A549 (cell line): ENCODE data around the gene SPSB1. TPM values are rescaled to one million over a fixed set of nuclear protein-coding genes. Genes with fewer than 3 reads are reported as not detected.

ENCODE experiments used
- ATAC-seq, 2 experiments: fragments of 200-7000 bp in 1 of 2; fragments of >200 bp in 1 of 2; cut with Nextera tagmentation in 1 of 2; cut with Tn5 transposase in 1 of 2; 3 replicates each; pipeline versions ENCODE4 v1.8.0 to v1.9.1; 2018 to 2020; ENCODE audit warnings: mild to moderate bottlenecking in 1 of 2, moderate library complexity in 1 of 2
- CTCF ChIA-PET: fragments of 300-600 bp; sonication (Branson Sonifier 250); formaldehyde crosslinking; extraction: SDS; loops from one replicate; lab custom pipeline; 2021; ENCODE audit warnings: antibody characterized with exemption, inconsistent platforms; lab: Yijun Ruan, JAX
- POLR2A ChIA-PET: fragments of 350-600 bp; formaldehyde crosslinking; extraction: SDS; loops from one replicate; lab custom pipeline; 2021; ENCODE audit warnings: antibody characterized with exemption, inconsistent platforms; lab: Yijun Ruan, JAX
- DNase-seq, 2 experiments: peaks; one replicate each; pipeline versions ENCODE4 v3.0.0 to v3.0.0-alpha.2; 2011 to 2016; ENCODE audit warnings: low read depth in 1 of 2, low spot score in 1 of 2
- FAIRE-seq: peaks from 2 replicates; lab custom pipeline; 2011; peaks lifted over from hg19 to GRCh38; lab: Jason Lieb, UNC
- H3K27ac ChIP-seq, 2 experiments: fragments of >200 bp; sonication (Bioruptor Twin); formaldehyde crosslinking; 3 replicates each; pipeline ENCODE4 v1.5.1; 2016 to 2017
- H3K4me1 ChIP-seq: fragments of >200 bp; sonication (Bioruptor Twin); formaldehyde crosslinking; 3 replicates; pipeline ENCODE4 v1.6.1; 2016
- H3K4me2 ChIP-seq: fragments of >200 bp; sonication (Bioruptor Twin); formaldehyde crosslinking; 3 replicates; pipeline ENCODE4 v1.6.1; 2016
- H3K4me3 ChIP-seq: fragments of >200 bp; sonication (Bioruptor Twin); formaldehyde crosslinking; 3 replicates; pipeline ENCODE4 v1.5.1; 2016
- H3K9me3 ChIP-seq: fragments of >200 bp; sonication (Bioruptor Twin); formaldehyde crosslinking; 3 replicates; pipeline ENCODE4 v1.6.1; 2016
- ATOH8 ChIP-seq: fragments of 250-450 bp; sonication (Bioruptor Pico); IDR thresholded peaks from 2 replicates; pipeline ENCODE4 v1.5.0; 2020; ENCODE audit warnings: low read depth, mild to moderate bottlenecking, moderate library complexity
- EHMT2 ChIP-seq: fragments of 200-600 bp; sonication (generic); IDR thresholded peaks from 2 replicates; pipeline ENCODE4 v1.6.1; 2016; ENCODE audit warnings: antibody characterized with exemption, low read depth, mild to moderate bottlenecking, moderate library complexity
- FOSL2 ChIP-seq, 2 experiments: fragments of 450-650 bp in 1 of 2; fragments of >200 bp in 1 of 2; sonication (Bioruptor Twin) in 1 of 2; formaldehyde crosslinking; IDR thresholded peaks; 2 replicates each; pipeline versions ENCODE4 v1.5.0 to v1.6.1; 2016 to 2020; ENCODE audit warnings: mild to moderate bottlenecking in 1 of 2, moderate library complexity in 1 of 2
- FOXS1 ChIP-seq: fragments of 250-450 bp; sonication (Bioruptor Pico); IDR thresholded peaks from 2 replicates; pipeline ENCODE4 v1.5.0; 2020; ENCODE audit warnings: mild to moderate bottlenecking, moderate library complexity
- HEYL ChIP-seq: fragments of 250-450 bp; sonication (Bioruptor Pico); IDR thresholded peaks from 2 replicates; pipeline ENCODE4 v1.8.0; 2021; ENCODE audit warnings: mild to moderate bottlenecking, moderate library complexity
- HOXB13 ChIP-seq: fragments of 250-450 bp; sonication (Bioruptor Pico); IDR thresholded peaks from 2 replicates; pipeline ENCODE4 v1.5.0; 2020; ENCODE audit warnings: low read depth, mild to moderate bottlenecking, moderate library complexity
- MYC ChIP-seq: IDR thresholded peaks from 2 replicates; pipeline ENCODE4 v1.6.1; 2012; ENCODE audit warnings: mild to moderate bottlenecking, inconsistent platforms, low read length, improper control_type of control experiment, borderline replicate concordance
- NFE2L2 ChIP-seq: fragments of 150-350 bp; conservative IDR thresholded peaks from 2 replicates; pipeline ENCODE4 v1.6.1; 2014; ENCODE audit warnings: low read length
- NPAS2 ChIP-seq: fragments of 250-450 bp; sonication (Bioruptor Pico); IDR thresholded peaks from 2 replicates; pipeline ENCODE4 v1.8.0; 2022; ENCODE audit warnings: mild to moderate bottlenecking, moderate library complexity, borderline replicate concordance
- NR3C1 ChIP-seq: fragments of >200 bp; sonication (Bioruptor Twin); formaldehyde crosslinking; IDR thresholded peaks from 3 replicates; pipeline ENCODE4 v1.6.1; 2017
- PHF8 ChIP-seq: fragments of 200-600 bp; sonication (generic); IDR thresholded peaks from 2 replicates; pipeline ENCODE4 v1.6.1; 2016; ENCODE audit warnings: low read depth, mild to moderate bottlenecking, antibody characterized with exemption, moderate library complexity, borderline replicate concordance
- POLR2A ChIP-seq: IDR thresholded peaks from 2 replicates; pipeline ENCODE4 v1.6.1; 2012; ENCODE audit warnings: mild to moderate bottlenecking, low read length
- RAD21 ChIP-seq, 2 experiments: fragments of >200 bp in 1 of 2; sonication (Bioruptor Twin) in 1 of 2; formaldehyde crosslinking in 1 of 2; IDR thresholded peaks in 1 of 2; conservative IDR thresholded peaks in 1 of 2; 2 replicates in 1 of 2; 3 replicates in 1 of 2; pipeline ENCODE4 v1.6.1; 2012 to 2018; ENCODE audit warnings: inconsistent platforms in 1 of 2
- SMC3 ChIP-seq: fragments of >200 bp; sonication (Bioruptor Twin); formaldehyde crosslinking; IDR thresholded peaks from 3 replicates; pipeline ENCODE4 v1.6.1; 2018; ENCODE audit warnings: inconsistent platforms
- SREBF2 ChIP-seq: fragments of 450-650 bp; IDR thresholded peaks from 2 replicates; pipeline ENCODE4 v1.6.1; 2014; ENCODE audit warnings: mild to moderate bottlenecking, moderate library complexity
- TFCP2L1 ChIP-seq: fragments of 250-450 bp; sonication (Bioruptor Pico); IDR thresholded peaks from 2 replicates; pipeline ENCODE4 v1.5.0; 2021; ENCODE audit warnings: mild to moderate bottlenecking
- TP53 ChIP-seq: fragments of 250-450 bp; sonication (Bioruptor Pico); IDR thresholded peaks from 2 replicates; pipeline ENCODE4 v1.5.0; 2021; ENCODE audit warnings: mild to moderate bottlenecking, moderate library complexity
- ZFP36 ChIP-seq: fragments of 450-650 bp; IDR thresholded peaks from 2 replicates; pipeline ENCODE4 v1.6.1; 2014; ENCODE audit warnings: borderline replicate concordance; ENCODE audit not compliant: partially characterized antibody
- ZNF302 ChIP-seq: fragments of 250-450 bp; sonication (Bioruptor Pico); IDR thresholded peaks from 2 replicates; pipeline ENCODE4 v1.9.0; 2021; ENCODE audit warnings: inconsistent platforms, mild to moderate bottlenecking, moderate library complexity
- WGBS: methylation state at CpG from one replicate; pipeline ENCODE4 v1.1.6; 2017; ENCODE audit errors: missing lambda C conversion rate; 5-methylcytosine and 5-hydroxymethylcytosine counted together
- polyA plus RNA-seq, 4 experiments: library from polyadenylated mRNA; depleted of rRNA in 3 of 4; stranded (reverse); fragments of >200 nt; fragmentation: RNase III in 1 of 4; extraction: RNeasy Plus Mini Kit Qiagen cat#74134 plus additional on column Dnase treatment in 1 of 4; gene quantifications; 2 replicates in 3 of 4; 3 replicates in 1 of 4; pipeline ENCODE4 v1.2.3, GENCODE V29; 2011 to 2017
- TF ChIP-seq, protein P1 (sequence below): fragments of >200 bp; sonication (Bioruptor Twin); formaldehyde crosslinking; IDR thresholded peaks from 3 replicates; pipeline ENCODE4 v1.6.1; 2016
- TF ChIP-seq, protein P2 (sequence below): fragments of 150-350 bp; IDR thresholded peaks from 2 replicates; pipeline ENCODE4 v1.6.1; 2014; ENCODE audit warnings: low read depth, mild to moderate bottlenecking, low read length
- TF ChIP-seq, protein P3 (sequence below): fragments of 250-450 bp; sonication (Bioruptor Pico); IDR thresholded peaks from 2 replicates; pipeline ENCODE4 v1.5.0; 2021; ENCODE audit warnings: mild to moderate bottlenecking, moderate library complexity, borderline replicate concordance
- TF ChIP-seq, protein P4 (sequence below): IDR thresholded peaks from 2 replicates; pipeline ENCODE4 v1.6.1; 2012; ENCODE audit warnings: low read depth, borderline replicate concordance

The SPSB1 gene
- polyA plus RNA-seq, 2 of the 4 experiments (the other 2 are of a cell fraction) = 22.3 to 23.7 TPM

GRCh38 chr1:9265037-9265436 lies 27.7 kb upstream of the SPSB1 start:
- ChIA-PET CTCF (interaction anchor here (1.1 to 10.1 kb wide), 6 partner anchors 9 to 223 kb away, joined by 3 to 127 read pairs (median 4); no protein-coding TSS in a partner anchor), POLR2A (no interaction called here)
- FAIRE-seq = no peak
- no peak for DNase-seq
- H3K27ac ChIP-seq = no peak overlapping the region
- WGBS = 94% methylated on average over 10 of the region's 10 CpGs
- no peak overlapping the region for H3K4me3 ChIP-seq
- ATAC-seq = no peak
- H3K4me2 ChIP-seq = no peak overlapping the region
- TF ChIP-seq FOSL2 (IDR thresholded peaks at IDR 0.05) = no peak
- no peak for TF ChIP-seq FOSL2 (CRISPR knock-in tag; IDR thresholded peaks at IDR 0.05)
- TF ChIP-seq ZNF302 = no peak
- no peak for TF ChIP-seq SMC3
- no peak for TF ChIP-seq ATOH8
- TF ChIP-seq TP53 = no peak
- TF ChIP-seq ZFP36 = no peak
- no peak for TF ChIP-seq HOXB13 (CRISPR knock-in tag)
- TF ChIP-seq POLR2A = no peak
- TF ChIP-seq, protein P1, sequence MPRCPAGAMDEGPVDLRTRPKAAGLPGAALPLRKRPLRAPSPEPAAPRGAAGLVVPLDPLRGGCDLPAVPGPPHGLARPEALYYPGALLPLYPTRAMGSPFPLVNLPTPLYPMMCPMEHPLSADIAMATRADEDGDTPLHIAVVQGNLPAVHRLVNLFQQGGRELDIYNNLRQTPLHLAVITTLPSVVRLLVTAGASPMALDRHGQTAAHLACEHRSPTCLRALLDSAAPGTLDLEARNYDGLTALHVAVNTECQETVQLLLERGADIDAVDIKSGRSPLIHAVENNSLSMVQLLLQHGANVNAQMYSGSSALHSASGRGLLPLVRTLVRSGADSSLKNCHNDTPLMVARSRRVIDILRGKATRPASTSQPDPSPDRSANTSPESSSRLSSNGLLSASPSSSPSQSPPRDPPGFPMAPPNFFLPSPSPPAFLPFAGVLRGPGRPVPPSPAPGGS = no peak
- no peak for TF ChIP-seq SREBF2
- TF ChIP-seq, protein P2, sequence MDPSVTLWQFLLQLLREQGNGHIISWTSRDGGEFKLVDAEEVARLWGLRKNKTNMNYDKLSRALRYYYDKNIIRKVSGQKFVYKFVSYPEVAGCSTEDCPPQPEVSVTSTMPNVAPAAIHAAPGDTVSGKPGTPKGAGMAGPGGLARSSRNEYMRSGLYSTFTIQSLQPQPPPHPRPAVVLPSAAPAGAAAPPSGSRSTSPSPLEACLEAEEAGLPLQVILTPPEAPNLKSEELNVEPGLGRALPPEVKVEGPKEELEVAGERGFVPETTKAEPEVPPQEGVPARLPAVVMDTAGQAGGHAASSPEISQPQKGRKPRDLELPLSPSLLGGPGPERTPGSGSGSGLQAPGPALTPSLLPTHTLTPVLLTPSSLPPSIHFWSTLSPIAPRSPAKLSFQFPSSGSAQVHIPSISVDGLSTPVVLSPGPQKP = no peak
- TF ChIP-seq, protein P3, sequence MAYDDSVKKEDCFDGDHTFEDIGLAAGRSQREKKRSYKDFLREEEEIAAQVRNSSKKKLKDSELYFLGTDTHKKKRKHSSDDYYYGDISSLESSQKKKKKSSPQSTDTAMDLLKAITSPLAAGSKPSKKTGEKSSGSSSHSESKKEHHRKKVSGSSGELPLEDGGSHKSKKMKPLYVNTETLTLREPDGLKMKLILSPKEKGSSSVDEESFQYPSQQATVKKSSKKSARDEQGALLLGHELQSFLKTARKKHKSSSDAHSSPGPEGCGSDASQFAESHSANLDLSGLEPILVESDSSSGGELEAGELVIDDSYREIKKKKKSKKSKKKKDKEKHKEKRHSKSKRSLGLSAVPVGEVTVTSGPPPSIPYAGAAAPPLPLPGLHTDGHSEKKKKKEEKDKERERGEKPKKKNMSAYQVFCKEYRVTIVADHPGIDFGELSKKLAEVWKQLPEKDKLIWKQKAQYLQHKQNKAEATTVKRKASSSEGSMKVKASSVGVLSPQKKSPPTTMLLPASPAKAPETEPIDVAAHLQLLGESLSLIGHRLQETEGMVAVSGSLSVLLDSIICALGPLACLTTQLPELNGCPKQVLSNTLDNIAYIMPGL (CRISPR knock-in tag) = no peak
- TF ChIP-seq RAD21 (conservative IDR thresholded peaks at IDR 0.05 in 1 of 2, IDR thresholded peaks at IDR 0.05 in 1 of 2) = no peak
- TF ChIP-seq HEYL (CRISPR knock-in tag) = no peak
- TF ChIP-seq EHMT2 = no peak
- no peak for TF ChIP-seq NFE2L2
- no peak for TF ChIP-seq NR3C1
- TF ChIP-seq NPAS2 (CRISPR knock-in tag) = no peak
- TF ChIP-seq, all 56 proteins: peak for 0
- H3K4me1 ChIP-seq = no peaks in the 10 kb centered on the region
- H3K9me3 ChIP-seq = no peaks in the 10 kb centered on the region

- POLR2A ChIA-PET = no interaction called here
- TF ChIP-seq, protein P1 = no peak
- TF ChIP-seq MYC (no peak), TFCP2L1 (CRISPR knock-in tag) (no peak), PHF8 (no peak), HOXB13 (CRISPR knock-in tag) (no peak), ZNF302 (no peak), FOXS1 (CRISPR knock-in tag) (no peak)
- TF ChIP-seq, protein P4, sequence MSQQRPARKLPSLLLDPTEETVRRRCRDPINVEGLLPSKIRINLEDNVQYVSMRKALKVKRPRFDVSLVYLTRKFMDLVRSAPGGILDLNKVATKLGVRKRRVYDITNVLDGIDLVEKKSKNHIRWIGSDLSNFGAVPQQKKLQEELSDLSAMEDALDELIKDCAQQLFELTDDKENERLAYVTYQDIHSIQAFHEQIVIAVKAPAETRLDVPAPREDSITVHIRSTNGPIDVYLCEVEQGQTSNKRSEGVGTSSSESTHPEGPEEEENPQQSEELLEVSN = no peak
- H3K9me3 ChIP-seq = no peaks in the 10 kb centered on the region
- no peak for DNase-seq
- peaks cover 6% of the 10 kb centered on the region; the same call in 2 of the 3 replicates for H3K4me1 ChIP-seq
- CTCF ChIA-PET = interaction anchor here (1.1 to 10.1 kb wide), 5 partner anchors 10 to 230 kb away, joined by 3 to 127 read pairs (median 3); no protein-coding TSS in a partner anchor
- H3K4me2 ChIP-seq = no peak overlapping the region
- no peak for FAIRE-seq
- ATAC-seq = no peak
- no peak overlapping the region; a peak in 1 of 6 replicates for H3K27ac ChIP-seq
- WGBS = 95% methylated on average over 11 of the region's 12 CpGs
- H3K4me3 ChIP-seq = no peak overlapping the region
These were observed 26.7 kb upstream of the SPSB1 start for GRCh38 chr1:9265968-9266367.
